Measurements from ENCODE around the gene NLRC5.

The NLRC5 gene

GRCh38 chr16:56994311-56994710 lies 5.0 kb downstream of the NLRC5 start:
- TF ChIP-seq POLR2AphosphoS5 (IDR thresholded peaks at IDR 0.05; ENCODE audit: low read depth, low read length) (no peak), TAF1 (IDR thresholded peaks at IDR 0.05; ENCODE audit: borderline replicate concordance, insufficient read depth, low read length) (no peak)

- no peak for TF ChIP-seq POLR2AphosphoS5 (IDR thresholded peaks at IDR 0.05; ENCODE audit: low read depth, low read length)
- no peak for TF ChIP-seq REST (IDR thresholded peaks at IDR 0.05; ENCODE audit: insufficient read depth in 1 of 2, low read depth in 2 of 2, low read length in 2 of 2)
- no peak for TF ChIP-seq FOXP2 (optimal IDR thresholded peaks at IDR 0.05; ENCODE audit: borderline replicate concordance, extremely low read depth, extremely low read length, insufficient read depth)
- TF ChIP-seq SIN3A (IDR thresholded peaks at IDR 0.05; ENCODE audit: borderline replicate concordance, insufficient read depth, low read length) = no peak
- no peak for TF ChIP-seq TAF1 (IDR thresholded peaks at IDR 0.05; ENCODE audit: borderline replicate concordance, insufficient read depth, low read length)
Measured at GRCh38 chr16:56995136-56995805, 5.9 kb downstream of the NLRC5 start.

- TF ChIP-seq SIN3A (IDR thresholded peaks at IDR 0.05; ENCODE audit: borderline replicate concordance, insufficient read depth, low read length) = no peak
- no peak for TF ChIP-seq FOXP2 (optimal IDR thresholded peaks at IDR 0.05; ENCODE audit: borderline replicate concordance, extremely low read depth, extremely low read length, insufficient read depth)
- TF ChIP-seq TAF1 (IDR thresholded peaks at IDR 0.05; ENCODE audit: borderline replicate concordance, insufficient read depth, low read length) = no peak
- TF ChIP-seq POLR2AphosphoS5 (IDR thresholded peaks at IDR 0.05; ENCODE audit: low read depth, low read length) = no peak
Measured at GRCh38 chr16:56997264-56997663, 7.9 kb downstream of the NLRC5 start.

- TF ChIP-seq SIN3A (IDR thresholded peaks at IDR 0.05; ENCODE audit: borderline replicate concordance, insufficient read depth, low read length) (no peak), TAF1 (IDR thresholded peaks at IDR 0.05; ENCODE audit: borderline replicate concordance, insufficient read depth, low read length) (no peak), REST (IDR thresholded peaks at IDR 0.05; ENCODE audit: insufficient read depth in 1 of 2, low read depth in 2 of 2, low read length in 2 of 2) (no peak)
Measured at GRCh38 chr16:56997931-56998330, 8.6 kb downstream of the NLRC5 start.

- no peak for TF ChIP-seq REST (IDR thresholded peaks at IDR 0.05; ENCODE audit: insufficient read depth in 1 of 2, low read depth in 2 of 2, low read length in 2 of 2)
- TF ChIP-seq POLR2AphosphoS5 (IDR thresholded peaks at IDR 0.05; ENCODE audit: low read depth, low read length) = no peak
- no peak for TF ChIP-seq TAF1 (IDR thresholded peaks at IDR 0.05; ENCODE audit: borderline replicate concordance, insufficient read depth, low read length)
- TF ChIP-seq SIN3A (IDR thresholded peaks at IDR 0.05; ENCODE audit: borderline replicate concordance, insufficient read depth, low read length) = no peak
- no peak for TF ChIP-seq FOXP2 (optimal IDR thresholded peaks at IDR 0.05; ENCODE audit: borderline replicate concordance, extremely low read depth, extremely low read length, insufficient read depth)
Measured at GRCh38 chr16:56998352-56998751, 9.0 kb downstream of the NLRC5 start.

GRCh38 chr16:56998861-56999260 lies 9.5 kb downstream of the NLRC5 start:
- no peak for TF ChIP-seq POLR2AphosphoS5 (IDR thresholded peaks at IDR 0.05; ENCODE audit: low read depth, low read length)
- TF ChIP-seq TAF1 (IDR thresholded peaks at IDR 0.05; ENCODE audit: borderline replicate concordance, insufficient read depth, low read length) = no peak
- no peak for TF ChIP-seq SIN3A (IDR thresholded peaks at IDR 0.05; ENCODE audit: borderline replicate concordance, insufficient read depth, low read length)
- TF ChIP-seq FOXP2 (optimal IDR thresholded peaks at IDR 0.05; ENCODE audit: borderline replicate concordance, extremely low read depth, extremely low read length, insufficient read depth) = no peak
- TF ChIP-seq REST (IDR thresholded peaks at IDR 0.05; ENCODE audit: insufficient read depth in 1 of 2, low read depth in 2 of 2, low read length in 2 of 2) = no peak
